Tibial nerve (tissue), 4 donors: ENCODE measurements around the gene SNN.

Experiments
- CTCF ChIP-seq, 5 experiments: fragments of 200-600 bp in 3 of 5; fragments of 450-650 bp in 2 of 5; sonication (generic) in 3 of 5; IDR thresholded peaks; one replicate each; pipeline ENCODE4 v1.5.1; 2016 to 2019; ENCODE audit warnings: antibody characterized with exemption in 5 of 5, mild to moderate bottlenecking in 3 of 5, moderate library complexity in 2 of 5
- EP300 ChIP-seq, 2 donors: sonication (generic); formaldehyde crosslinking; IDR thresholded peaks; one replicate each; pipeline ENCODE4 v1.6.1; 2017; ENCODE audit warnings: antibody characterized with exemption in 2 of 2, mild to moderate bottlenecking in 1 of 2
- POLR2A ChIP-seq, 2 donors: fragments of 450-650 bp; IDR thresholded peaks; one replicate each; pipeline ENCODE4 v1.6.1; 2017; ENCODE audit warnings: antibody characterized with exemption in 2 of 2, mild to moderate bottlenecking in 2 of 2, moderate library complexity in 2 of 2

GRCh38 chr16:11679941-11680911 lies 12.0 kb downstream of the SNN start:
- TF ChIP-seq CTCF (IDR thresholded peaks at IDR 0.05) (no peak), POLR2A (IDR thresholded peaks at IDR 0.05) (no peak), EP300 (IDR thresholded peaks at IDR 0.05) (no peak)
